DOHH2 (cell line): ENCODE data around the gene ATP2B2.

Experiments used
- EZH2phosphoT487 ChIP-seq: fragments of 200-600 bp; sonication (generic); IDR thresholded peaks from 2 replicates; pipeline ENCODE4 v1.6.1; 2017; ENCODE audit warnings: borderline replicate concordance, mild to moderate bottlenecking, antibody characterized with exemption, low read length, moderate library complexity, mixed read lengths
- TF ChIP-seq, protein P1 (sequence below): fragments of 200-600 bp; sonication (generic); IDR thresholded peaks from one replicate; pipeline ENCODE4 v1.5.1; 2014; ENCODE audit warnings: antibody characterized with exemption, mild to moderate bottlenecking, low read depth, low read length; ENCODE audit not compliant: poor library complexity, severe bottlenecking

DNA sequence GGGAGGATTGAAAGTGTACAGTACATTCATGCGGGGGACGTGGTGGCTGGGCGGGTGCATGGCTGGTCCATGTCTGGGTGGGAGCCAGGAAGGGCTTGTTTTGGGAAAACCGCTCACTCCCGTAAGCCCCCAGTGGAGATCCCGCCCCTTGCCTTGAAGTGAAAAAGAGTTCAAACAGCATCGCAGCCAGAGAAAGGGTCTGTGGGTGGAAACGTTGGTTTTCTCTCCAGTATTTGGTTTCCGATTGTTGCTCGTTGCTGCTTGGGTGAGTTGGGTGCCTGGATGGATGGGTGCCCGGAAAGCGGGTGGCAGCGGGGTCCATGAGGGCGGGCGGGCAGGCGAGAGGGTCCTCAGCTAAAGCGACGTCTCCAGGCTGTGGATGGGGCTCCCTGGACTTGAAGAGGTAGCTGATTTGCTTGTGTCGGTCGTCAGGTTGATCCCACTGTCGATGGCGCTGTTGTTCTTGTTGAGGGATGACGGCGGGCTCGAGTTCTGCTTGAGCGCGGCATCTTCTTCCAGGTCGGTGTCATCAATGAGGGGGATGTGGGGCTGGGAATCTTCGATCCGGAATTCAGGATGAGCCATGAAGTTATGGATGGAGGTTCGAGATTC lies 176.8 kb downstream of the ATP2B2 start:
- TF ChIP-seq, protein P1, sequence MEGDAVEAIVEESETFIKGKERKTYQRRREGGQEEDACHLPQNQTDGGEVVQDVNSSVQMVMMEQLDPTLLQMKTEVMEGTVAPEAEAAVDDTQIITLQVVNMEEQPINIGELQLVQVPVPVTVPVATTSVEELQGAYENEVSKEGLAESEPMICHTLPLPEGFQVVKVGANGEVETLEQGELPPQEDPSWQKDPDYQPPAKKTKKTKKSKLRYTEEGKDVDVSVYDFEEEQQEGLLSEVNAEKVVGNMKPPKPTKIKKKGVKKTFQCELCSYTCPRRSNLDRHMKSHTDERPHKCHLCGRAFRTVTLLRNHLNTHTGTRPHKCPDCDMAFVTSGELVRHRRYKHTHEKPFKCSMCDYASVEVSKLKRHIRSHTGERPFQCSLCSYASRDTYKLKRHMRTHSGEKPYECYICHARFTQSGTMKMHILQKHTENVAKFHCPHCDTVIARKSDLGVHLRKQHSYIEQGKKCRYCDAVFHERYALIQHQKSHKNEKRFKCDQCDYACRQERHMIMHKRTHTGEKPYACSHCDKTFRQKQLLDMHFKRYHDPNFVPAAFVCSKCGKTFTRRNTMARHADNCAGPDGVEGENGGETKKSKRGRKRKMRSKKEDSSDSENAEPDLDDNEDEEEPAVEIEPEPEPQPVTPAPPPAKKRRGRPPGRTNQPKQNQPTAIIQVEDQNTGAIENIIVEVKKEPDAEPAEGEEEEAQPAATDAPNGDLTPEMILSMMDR = no peak
- no peak for TF ChIP-seq EZH2phosphoT487
